PFSK-1 (cell line): ENCODE data around the gene NDST3.

Source experiments
- FOXP2 ChIP-seq: optimal IDR thresholded peaks from 2 replicates; pipeline ENCODE3; 2011; ENCODE audit warnings: borderline replicate concordance, control low read depth, inconsistent platforms; ENCODE audit not compliant: insufficient read depth; ENCODE audit errors: extremely low read length, extremely low read depth
- POLR2AphosphoS5 ChIP-seq: IDR thresholded peaks from 2 replicates; pipeline ENCODE4 v1.6.1; 2012; ENCODE audit warnings: low read depth, mild to moderate bottlenecking, control low read depth, low read length, moderate library complexity
- SIN3A ChIP-seq: IDR thresholded peaks from 2 replicates; pipeline ENCODE4 v1.6.1; 2012; ENCODE audit warnings: mild to moderate bottlenecking, low read length, moderate library complexity, borderline replicate concordance; ENCODE audit not compliant: insufficient read depth
- TAF1 ChIP-seq: IDR thresholded peaks from 2 replicates; pipeline ENCODE4 v1.6.1; 2012; ENCODE audit warnings: low read length, control low read depth, borderline replicate concordance; ENCODE audit not compliant: insufficient read depth
- TF ChIP-seq, protein P1 (sequence below), 2 experiments: IDR thresholded peaks; 2 replicates each; pipeline versions ENCODE4 v1.6.1 to v1.8.0; 2011 to 2012; ENCODE audit warnings: low read depth in 2 of 2, low read length in 2 of 2, control low read depth in 1 of 2, inconsistent platforms in 1 of 2, mild to moderate bottlenecking in 1 of 2, moderate library complexity in 1 of 2; ENCODE audit not compliant: insufficient read depth in 1 of 2

Gene NDST3

GRCh38 chr4:118180776-118181175 is 146.5 kb downstream of the NDST3 start:
- TF ChIP-seq FOXP2 (no peak), POLR2AphosphoS5 (no peak), SIN3A (no peak), TAF1 (no peak)
- TF ChIP-seq, protein P1, sequence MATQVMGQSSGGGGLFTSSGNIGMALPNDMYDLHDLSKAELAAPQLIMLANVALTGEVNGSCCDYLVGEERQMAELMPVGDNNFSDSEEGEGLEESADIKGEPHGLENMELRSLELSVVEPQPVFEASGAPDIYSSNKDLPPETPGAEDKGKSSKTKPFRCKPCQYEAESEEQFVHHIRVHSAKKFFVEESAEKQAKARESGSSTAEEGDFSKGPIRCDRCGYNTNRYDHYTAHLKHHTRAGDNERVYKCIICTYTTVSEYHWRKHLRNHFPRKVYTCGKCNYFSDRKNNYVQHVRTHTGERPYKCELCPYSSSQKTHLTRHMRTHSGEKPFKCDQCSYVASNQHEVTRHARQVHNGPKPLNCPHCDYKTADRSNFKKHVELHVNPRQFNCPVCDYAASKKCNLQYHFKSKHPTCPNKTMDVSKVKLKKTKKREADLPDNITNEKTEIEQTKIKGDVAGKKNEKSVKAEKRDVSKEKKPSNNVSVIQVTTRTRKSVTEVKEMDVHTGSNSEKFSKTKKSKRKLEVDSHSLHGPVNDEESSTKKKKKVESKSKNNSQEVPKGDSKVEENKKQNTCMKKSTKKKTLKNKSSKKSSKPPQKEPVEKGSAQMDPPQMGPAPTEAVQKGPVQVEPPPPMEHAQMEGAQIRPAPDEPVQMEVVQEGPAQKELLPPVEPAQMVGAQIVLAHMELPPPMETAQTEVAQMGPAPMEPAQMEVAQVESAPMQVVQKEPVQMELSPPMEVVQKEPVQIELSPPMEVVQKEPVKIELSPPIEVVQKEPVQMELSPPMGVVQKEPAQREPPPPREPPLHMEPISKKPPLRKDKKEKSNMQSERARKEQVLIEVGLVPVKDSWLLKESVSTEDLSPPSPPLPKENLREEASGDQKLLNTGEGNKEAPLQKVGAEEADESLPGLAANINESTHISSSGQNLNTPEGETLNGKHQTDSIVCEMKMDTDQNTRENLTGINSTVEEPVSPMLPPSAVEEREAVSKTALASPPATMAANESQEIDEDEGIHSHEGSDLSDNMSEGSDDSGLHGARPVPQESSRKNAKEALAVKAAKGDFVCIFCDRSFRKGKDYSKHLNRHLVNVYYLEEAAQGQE (IDR thresholded peaks at IDR 0.05; ENCODE audit: insufficient read depth in 1 of 2, low read depth in 2 of 2, low read length in 2 of 2), result no peak

DNA sequence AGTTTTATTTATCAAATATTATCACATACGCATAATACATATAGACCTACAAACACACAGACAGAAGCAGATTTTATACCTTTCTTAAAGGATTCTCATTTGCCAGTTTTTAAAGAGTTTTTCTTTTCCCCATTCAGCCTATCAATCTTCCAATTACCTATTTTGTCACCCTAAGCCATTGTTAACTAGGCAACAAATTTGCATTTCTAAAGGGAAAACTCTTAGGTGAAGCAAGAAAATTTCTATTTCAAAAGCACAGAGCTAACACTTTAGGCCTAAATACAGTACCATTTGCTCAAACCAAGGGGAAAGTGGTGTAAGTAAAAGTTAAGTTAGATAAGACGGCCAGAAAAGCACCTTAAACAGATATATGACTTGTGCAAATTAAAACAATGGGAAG is 156.6 kb downstream of the NDST3 start:
- TF ChIP-seq POLR2AphosphoS5, result no peak
- TF ChIP-seq, protein P1 (IDR thresholded peaks at IDR 0.05; ENCODE audit: insufficient read depth in 1 of 2, low read depth in 2 of 2, low read length in 2 of 2), result no peak
- no peak for TF ChIP-seq FOXP2
- no peak for TF ChIP-seq TAF1
- TF ChIP-seq SIN3A, result no peak

GRCh38 chr4:118193421-118193820 is 159.1 kb downstream of the NDST3 start:
- TF ChIP-seq FOXP2 (no peak), SIN3A (no peak), TAF1 (no peak)
- TF ChIP-seq, protein P1 (IDR thresholded peaks at IDR 0.05; ENCODE audit: insufficient read depth in 1 of 2, low read depth in 2 of 2, low read length in 2 of 2), result no peak

DNA sequence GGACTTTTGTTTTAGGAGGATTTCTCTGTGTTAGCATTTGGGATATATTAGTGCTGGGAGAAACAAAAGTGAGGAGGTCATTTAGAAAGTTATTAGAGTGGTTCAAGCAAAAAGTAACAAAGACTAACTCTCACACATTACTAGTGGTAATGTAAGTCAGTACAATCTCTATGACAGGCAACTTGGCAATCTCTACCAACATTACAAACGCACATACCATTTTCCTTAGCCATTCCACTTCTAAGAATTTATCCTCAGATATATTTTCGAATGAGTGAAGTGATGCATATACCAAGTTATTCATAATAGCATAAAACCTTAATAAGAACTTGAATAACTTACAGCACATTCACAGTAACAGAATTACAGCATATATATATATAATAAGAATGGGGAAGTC is 172.3 kb downstream of the NDST3 start:
- TF ChIP-seq TAF1 (no peak), SIN3A (no peak), POLR2AphosphoS5 (no peak), FOXP2 (no peak)
- TF ChIP-seq, protein P1 (IDR thresholded peaks at IDR 0.05; ENCODE audit: insufficient read depth in 1 of 2, low read depth in 2 of 2, low read length in 2 of 2), result no peak

DNA sequence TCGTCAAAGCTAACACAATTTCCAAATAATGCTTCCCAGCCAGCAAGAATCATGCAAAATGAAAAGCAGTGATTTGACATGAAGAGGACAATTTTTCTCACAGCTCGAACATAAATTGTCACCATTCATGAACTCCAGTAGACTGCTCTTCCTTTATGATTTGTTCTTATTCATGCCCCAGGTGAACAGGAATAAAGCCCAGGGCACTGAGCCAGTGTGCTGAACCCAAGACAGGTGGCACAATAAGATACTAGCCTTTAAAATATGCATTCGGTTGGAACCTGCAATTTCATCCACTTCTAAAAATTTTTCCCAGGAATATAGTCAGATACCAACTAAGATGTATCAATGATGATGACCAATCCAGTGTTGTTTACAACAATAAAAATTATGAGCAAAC is 178.8 kb downstream of the NDST3 start:
- TF ChIP-seq FOXP2, result no peak
- TF ChIP-seq SIN3A, result no peak
- TF ChIP-seq TAF1, result no peak
- TF ChIP-seq, protein P1 (IDR thresholded peaks at IDR 0.05; ENCODE audit: insufficient read depth in 1 of 2, low read depth in 2 of 2, low read length in 2 of 2), result no peak
- no peak for TF ChIP-seq POLR2AphosphoS5
